PFSK-1 (cell line): ENCODE measurements around the gene PPP1R7.

Source experiments
- FOXP2 ChIP-seq: optimal IDR thresholded peaks from 2 replicates; pipeline ENCODE3; 2011; ENCODE audit warnings: borderline replicate concordance, control low read depth, inconsistent platforms; ENCODE audit not compliant: insufficient read depth; ENCODE audit errors: extremely low read length, extremely low read depth
- POLR2AphosphoS5 ChIP-seq: IDR thresholded peaks from 2 replicates; pipeline ENCODE4 v1.6.1; 2012; ENCODE audit warnings: low read depth, mild to moderate bottlenecking, control low read depth, low read length, moderate library complexity
- SIN3A ChIP-seq: IDR thresholded peaks from 2 replicates; pipeline ENCODE4 v1.6.1; 2012; ENCODE audit warnings: mild to moderate bottlenecking, low read length, moderate library complexity, borderline replicate concordance; ENCODE audit not compliant: insufficient read depth
- TAF1 ChIP-seq: IDR thresholded peaks from 2 replicates; pipeline ENCODE4 v1.6.1; 2012; ENCODE audit warnings: low read length, control low read depth, borderline replicate concordance; ENCODE audit not compliant: insufficient read depth
- TF ChIP-seq, protein P1 (sequence below), 2 experiments: IDR thresholded peaks; 2 replicates each; pipeline versions ENCODE4 v1.6.1 to v1.8.0; 2011 to 2012; ENCODE audit warnings: low read depth in 2 of 2, low read length in 2 of 2, control low read depth in 1 of 2, inconsistent platforms in 1 of 2, mild to moderate bottlenecking in 1 of 2, moderate library complexity in 1 of 2; ENCODE audit not compliant: insufficient read depth in 1 of 2

Gene PPP1R7

DNA sequence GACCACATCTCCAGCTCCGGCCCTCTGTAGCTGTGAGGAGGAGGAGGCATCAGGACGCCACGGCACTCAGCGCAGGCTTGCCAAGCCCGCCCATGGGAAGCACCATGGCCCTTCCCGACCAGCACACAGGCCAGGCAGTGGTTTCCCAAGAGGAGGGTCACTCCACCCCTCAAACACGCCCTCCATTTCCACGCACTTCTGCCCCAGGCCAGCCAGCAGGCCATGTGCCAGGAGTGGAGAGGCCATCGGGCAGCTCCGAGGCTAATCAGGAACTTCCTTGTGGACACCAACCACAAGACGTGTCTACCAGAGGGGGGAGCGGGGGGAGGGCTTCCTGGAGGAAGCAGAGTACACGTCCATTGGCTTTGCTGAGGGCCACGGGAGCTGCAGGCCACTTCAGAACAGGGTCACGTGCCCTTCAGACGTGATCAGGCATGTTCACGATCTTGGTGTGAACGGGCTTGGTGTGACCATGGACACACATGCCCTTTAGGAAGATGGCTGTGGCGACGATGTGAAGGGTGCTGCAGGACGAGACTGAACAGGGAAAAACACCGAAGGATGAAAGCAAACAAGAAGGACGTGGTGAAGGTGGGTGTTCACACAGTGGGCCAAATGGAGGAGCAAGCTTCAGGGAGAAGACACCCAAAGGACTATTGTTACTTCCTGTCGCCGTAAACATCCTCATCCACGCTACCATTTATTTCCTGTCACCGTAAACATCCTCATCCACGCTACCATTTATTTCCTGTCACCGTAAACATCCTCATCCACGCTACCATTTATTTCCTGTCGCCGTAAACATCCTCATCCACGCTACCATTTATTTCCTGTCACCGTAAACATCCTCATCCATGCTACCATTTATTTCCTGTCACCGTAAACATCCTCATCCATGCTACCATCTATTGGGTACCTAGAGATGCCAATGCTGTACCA is 41.7 kb upstream of the PPP1R7 start:
- peak; percentile 11 for TF ChIP-seq FOXP2
- TF ChIP-seq POLR2AphosphoS5, result no peak

- TF ChIP-seq TAF1 (no peak), FOXP2 (no peak), SIN3A (no peak), POLR2AphosphoS5 (no peak)
- TF ChIP-seq, protein P1, sequence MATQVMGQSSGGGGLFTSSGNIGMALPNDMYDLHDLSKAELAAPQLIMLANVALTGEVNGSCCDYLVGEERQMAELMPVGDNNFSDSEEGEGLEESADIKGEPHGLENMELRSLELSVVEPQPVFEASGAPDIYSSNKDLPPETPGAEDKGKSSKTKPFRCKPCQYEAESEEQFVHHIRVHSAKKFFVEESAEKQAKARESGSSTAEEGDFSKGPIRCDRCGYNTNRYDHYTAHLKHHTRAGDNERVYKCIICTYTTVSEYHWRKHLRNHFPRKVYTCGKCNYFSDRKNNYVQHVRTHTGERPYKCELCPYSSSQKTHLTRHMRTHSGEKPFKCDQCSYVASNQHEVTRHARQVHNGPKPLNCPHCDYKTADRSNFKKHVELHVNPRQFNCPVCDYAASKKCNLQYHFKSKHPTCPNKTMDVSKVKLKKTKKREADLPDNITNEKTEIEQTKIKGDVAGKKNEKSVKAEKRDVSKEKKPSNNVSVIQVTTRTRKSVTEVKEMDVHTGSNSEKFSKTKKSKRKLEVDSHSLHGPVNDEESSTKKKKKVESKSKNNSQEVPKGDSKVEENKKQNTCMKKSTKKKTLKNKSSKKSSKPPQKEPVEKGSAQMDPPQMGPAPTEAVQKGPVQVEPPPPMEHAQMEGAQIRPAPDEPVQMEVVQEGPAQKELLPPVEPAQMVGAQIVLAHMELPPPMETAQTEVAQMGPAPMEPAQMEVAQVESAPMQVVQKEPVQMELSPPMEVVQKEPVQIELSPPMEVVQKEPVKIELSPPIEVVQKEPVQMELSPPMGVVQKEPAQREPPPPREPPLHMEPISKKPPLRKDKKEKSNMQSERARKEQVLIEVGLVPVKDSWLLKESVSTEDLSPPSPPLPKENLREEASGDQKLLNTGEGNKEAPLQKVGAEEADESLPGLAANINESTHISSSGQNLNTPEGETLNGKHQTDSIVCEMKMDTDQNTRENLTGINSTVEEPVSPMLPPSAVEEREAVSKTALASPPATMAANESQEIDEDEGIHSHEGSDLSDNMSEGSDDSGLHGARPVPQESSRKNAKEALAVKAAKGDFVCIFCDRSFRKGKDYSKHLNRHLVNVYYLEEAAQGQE (IDR thresholded peaks at IDR 0.05; ENCODE audit: insufficient read depth in 1 of 2, low read depth in 2 of 2, low read length in 2 of 2), result no peak
Measured at GRCh38 chr2:241109210-241110088, 40.8 kb upstream of the PPP1R7 start.

DNA sequence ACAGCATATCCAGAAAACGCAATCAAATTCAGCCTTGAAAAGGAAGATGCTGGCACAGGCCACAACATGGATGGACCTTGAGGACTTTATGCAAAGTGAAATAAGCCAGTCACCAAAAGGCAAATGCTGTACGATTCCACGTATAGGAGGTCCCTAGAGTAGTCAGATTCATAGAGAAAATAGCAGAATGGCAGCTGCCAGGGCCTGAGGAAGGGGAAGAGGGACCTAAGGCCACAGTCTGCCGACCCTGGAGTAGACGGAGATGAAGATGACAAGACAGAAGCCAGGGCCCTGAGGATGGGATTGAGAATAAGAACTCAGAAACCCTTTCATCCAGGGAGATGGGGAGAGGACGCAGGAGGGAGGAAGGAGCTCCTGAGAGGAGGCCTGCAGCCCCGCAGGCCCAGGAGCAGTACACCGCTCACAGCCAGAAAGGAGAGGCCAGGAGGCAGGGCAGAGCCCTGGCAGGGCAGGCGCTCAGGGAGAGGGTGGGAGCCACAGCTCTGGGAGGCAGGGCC is 40.1 kb upstream of the PPP1R7 start:
- TF ChIP-seq, protein P1 (IDR thresholded peaks at IDR 0.05; ENCODE audit: insufficient read depth in 1 of 2, low read depth in 2 of 2, low read length in 2 of 2), result no peak
- TF ChIP-seq FOXP2, result no peak
- TF ChIP-seq SIN3A, result no peak
- TF ChIP-seq POLR2AphosphoS5, result no peak
- TF ChIP-seq TAF1, result no peak

- no peak for TF ChIP-seq FOXP2
- TF ChIP-seq SIN3A, result no peak
- TF ChIP-seq TAF1, result no peak
- TF ChIP-seq, protein P1 (IDR thresholded peaks at IDR 0.05; ENCODE audit: insufficient read depth in 1 of 2, low read depth in 2 of 2, low read length in 2 of 2), result no peak
- TF ChIP-seq POLR2AphosphoS5, result no peak
Measured at GRCh38 chr2:241110607-241111439, 39.4 kb upstream of the PPP1R7 start.

DNA sequence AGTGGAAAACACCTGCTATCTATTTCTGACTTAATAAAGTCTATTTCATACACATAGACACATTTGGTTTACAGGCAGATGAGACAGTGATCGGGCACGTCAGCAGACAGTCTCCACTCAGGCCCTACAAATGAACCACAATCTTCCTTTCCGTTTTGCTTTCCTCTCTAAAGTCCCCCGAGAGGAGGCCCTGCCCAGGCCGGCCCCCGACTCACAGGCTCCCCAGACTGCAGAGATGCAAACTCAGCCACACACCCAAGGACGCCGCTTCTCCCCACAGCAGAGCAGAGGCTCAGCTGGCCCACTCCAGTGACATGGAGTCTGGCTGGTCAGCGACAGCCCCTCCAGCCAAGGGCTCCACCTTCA is 38.8 kb upstream of the PPP1R7 start:
- no peak for TF ChIP-seq FOXP2
- TF ChIP-seq SIN3A, result no peak

GRCh38 chr2:241112046-241112445 is 38.2 kb upstream of the PPP1R7 start:
- TF ChIP-seq, protein P1 (IDR thresholded peaks at IDR 0.05; ENCODE audit: insufficient read depth in 1 of 2, low read depth in 2 of 2, low read length in 2 of 2), result no peak
- TF ChIP-seq SIN3A, result no peak
- no peak for TF ChIP-seq POLR2AphosphoS5
- no peak for TF ChIP-seq FOXP2
- TF ChIP-seq TAF1, result no peak
